GM12872 (cell line): ENCODE results near the gene SYNGAP1.

Experiments used
- TF ChIP-seq, protein P1 (sequence below): IDR thresholded peaks from 3 replicates; pipeline ENCODE4 v1.5.1; 2011; ENCODE audit warnings: low read depth, mild to moderate bottlenecking, low read length, moderate library complexity; ENCODE audit not compliant: insufficient read depth

SYNGAP1 gene

GRCh38 chr6:33490621-33491020 is 70.8 kb downstream of the SYNGAP1 start:
- TF ChIP-seq, protein P1, sequence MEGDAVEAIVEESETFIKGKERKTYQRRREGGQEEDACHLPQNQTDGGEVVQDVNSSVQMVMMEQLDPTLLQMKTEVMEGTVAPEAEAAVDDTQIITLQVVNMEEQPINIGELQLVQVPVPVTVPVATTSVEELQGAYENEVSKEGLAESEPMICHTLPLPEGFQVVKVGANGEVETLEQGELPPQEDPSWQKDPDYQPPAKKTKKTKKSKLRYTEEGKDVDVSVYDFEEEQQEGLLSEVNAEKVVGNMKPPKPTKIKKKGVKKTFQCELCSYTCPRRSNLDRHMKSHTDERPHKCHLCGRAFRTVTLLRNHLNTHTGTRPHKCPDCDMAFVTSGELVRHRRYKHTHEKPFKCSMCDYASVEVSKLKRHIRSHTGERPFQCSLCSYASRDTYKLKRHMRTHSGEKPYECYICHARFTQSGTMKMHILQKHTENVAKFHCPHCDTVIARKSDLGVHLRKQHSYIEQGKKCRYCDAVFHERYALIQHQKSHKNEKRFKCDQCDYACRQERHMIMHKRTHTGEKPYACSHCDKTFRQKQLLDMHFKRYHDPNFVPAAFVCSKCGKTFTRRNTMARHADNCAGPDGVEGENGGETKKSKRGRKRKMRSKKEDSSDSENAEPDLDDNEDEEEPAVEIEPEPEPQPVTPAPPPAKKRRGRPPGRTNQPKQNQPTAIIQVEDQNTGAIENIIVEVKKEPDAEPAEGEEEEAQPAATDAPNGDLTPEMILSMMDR, result no peak

DNA sequence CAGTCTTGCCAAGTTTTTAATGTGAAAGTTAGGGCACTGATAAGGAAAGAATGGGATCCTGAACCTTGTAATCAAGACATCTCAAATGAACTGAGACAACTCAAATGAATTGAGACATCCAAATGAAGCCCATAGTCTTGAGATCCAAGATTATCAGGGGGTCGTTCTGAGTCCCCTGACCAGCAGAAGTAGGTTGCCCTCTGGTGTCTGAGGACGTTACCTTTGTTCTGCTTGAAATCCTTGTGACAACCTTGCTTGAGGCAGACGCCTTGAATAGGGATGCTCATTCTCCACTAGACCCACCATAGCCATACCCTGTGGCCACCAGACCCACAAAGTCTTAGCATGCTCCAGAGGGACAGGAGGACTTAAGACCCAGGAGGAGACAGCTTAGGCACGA is 72.2 kb downstream of the SYNGAP1 start:
- TF ChIP-seq, protein P1, result peak; percentile 23; the same call in 2 of the 3 replicates

- TF ChIP-seq, protein P1, result no peak
Measured at GRCh38 chr6:33497157-33497556, 77.3 kb downstream of the SYNGAP1 start.

GRCh38 chr6:33502486-33502885 is 82.6 kb downstream of the SYNGAP1 start:
- TF ChIP-seq, protein P1, result no peak

DNA sequence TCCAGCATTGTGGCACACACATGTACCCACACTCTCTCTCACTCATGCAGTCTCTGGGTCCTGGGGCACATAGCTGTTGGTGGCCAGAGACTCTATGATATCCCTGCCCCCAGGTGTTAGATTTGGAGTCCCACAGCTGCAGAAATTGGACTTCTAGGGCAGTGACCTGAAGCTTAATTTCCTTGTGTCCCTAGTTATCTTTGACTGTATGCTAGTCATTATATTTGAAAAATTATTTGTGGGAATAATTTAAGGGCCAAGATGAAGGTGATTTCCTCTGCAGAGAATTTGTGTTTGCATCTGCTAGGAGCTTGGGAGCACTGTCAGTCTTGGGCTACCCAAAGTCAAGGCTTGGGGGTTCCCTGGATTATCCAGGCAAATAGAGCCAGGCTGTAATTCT is 84.6 kb downstream of the SYNGAP1 start:
- TF ChIP-seq, protein P1, result no peak
